ENCODE data around the gene ALKBH3. TPM values are rescaled to one million over a fixed set of nuclear protein-coding genes. Genes with fewer than 3 reads are reported as not detected.
A peak's percentile ranks its signal among the peaks of the same experiment; 100 is the strongest.

Gene ALKBH3
- total and polyA plus RNA-seq, 10 of the 15 experiments (the other 5 are each of a cell fraction or from before 2014, with no cell fraction given), result 22.1 to 50.8 (median 38.5) TPM

- TF ChIP-seq CTCF (IDR thresholded peaks at IDR 0.05 in 2 of 3, conservative IDR thresholded peaks at IDR 0.05 in 1 of 3; ENCODE audit: control insufficient read depth in 2 of 3, extremely low read depth in 1 of 3, insufficient read depth in 1 of 3, low read depth in 3 of 3, low read length in 3 of 3) (no peak), GABPA (IDR thresholded peaks at IDR 0.05; ENCODE audit: low read depth) (no peak), HSF1 (IDR thresholded peaks at IDR 0.05; ENCODE audit: low read depth, low read length) (no peak), NBN (IDR thresholded peaks at IDR 0.05) (no peak)
These were observed 5.9 kb upstream of the ALKBH3 start (continued) for GRCh38 chr11:43874738-43875137.

- DNase-seq (ENCODE audit: low read depth, low spot score), result no peak
- peak overlapping the region; percentile 83 for H3K4me3 ChIP-seq
- TF ChIP-seq MTA2 (IDR thresholded peaks at IDR 0.05; ENCODE audit: low read depth), result 0 out of 2 replicates have a peak, but pooled peaks have one; percentile 37
- TF ChIP-seq MAX (IDR thresholded peaks at IDR 0.05; ENCODE audit: low read depth, low read length), result no peak
- TF ChIP-seq CEBPB (IDR thresholded peaks at IDR 0.05; ENCODE audit: borderline replicate concordance in 1 of 2, low read depth in 2 of 2, low read length in 2 of 2), result no peak
- no peak for TF ChIP-seq ZBTB4 (CRISPR knock-in tag; IDR thresholded peaks at IDR 0.05)
- no peak for TF ChIP-seq MYB (IDR thresholded peaks at IDR 0.05; ENCODE audit: borderline replicate concordance, low read depth, low read length)
- TF ChIP-seq MLLT1 (IDR thresholded peaks at IDR 0.05), result peak; percentile 89; the same call in 1 of the 2 replicates
- no peak for TF ChIP-seq RB1 (IDR thresholded peaks at IDR 0.05; ENCODE audit: borderline replicate concordance)
- CTCF ChIA-PET, result interaction anchor here (1.0 to 1.8 kb wide), 3 partner anchors 8 to 10 kb away, joined by 3 to 18 read pairs (median 8); no protein-coding TSS in a partner anchor
- SMC1A ChIA-PET (ENCODE audit: uncharacterized antibody, unreplicated experiment), result interaction anchor here (0.9 to 1.8 kb wide), 4 partner anchors 10 to 13 kb away, joined by 3 to 10 read pairs (median 4); no protein-coding TSS in a partner anchor
- no peak for FAIRE-seq
- peak overlapping the region; percentile 99 for H2AFZ ChIP-seq (ENCODE audit: control insufficient read depth, low read depth, low read length)
- H3K36me3 ChIP-seq (ENCODE audit: control insufficient read depth in 2 of 2, insufficient read depth in 2 of 2, low read length in 1 of 2), result no peaks in the 10 kb centered on the region; a peak in 2 of 4 replicates
- ATAC-seq, result peak; percentile 27
- no peaks in the 10 kb centered on the region for H4K20me1 ChIP-seq (ENCODE audit: control insufficient read depth, insufficient read depth)
- H3K27ac ChIP-seq (ENCODE audit: control insufficient read depth, insufficient read depth), result no peak overlapping the region
- H3K79me2 ChIP-seq (ENCODE audit: control insufficient read depth, insufficient read depth, low read length), result peaks cover 9% of the 10 kb centered on the region
- no TSS peak for BruUV-seq (replicated peaks)
- peak overlapping the region; percentile 96 for H3K4me2 ChIP-seq (ENCODE audit: control insufficient read depth, insufficient read depth)
- in situ Hi-C loops (cut with MboI) (no loop called here), intact Hi-C loops (cut with micrococcal nuclease; ENCODE audit: unreplicated experiment) (no loop called here)
- POLR2A ChIA-PET, result interaction anchor here (0.6 kb wide), 1 partner anchor 185 kb away, joined by 6 read pairs; no protein-coding TSS in a partner anchor
- 62% methylated on average over 13 of the region's 13 CpGs for WGBS (ENCODE audit: insufficient coverage, insufficient replicate concordance, low lambda C conversion rate, missing lambda C conversion rate)
- peaks cover 4% of the 10 kb centered on the region for H3K4me1 ChIP-seq (ENCODE audit: control insufficient read depth, insufficient read depth, low read length)
- H3K9me3 ChIP-seq (replicated peaks; ENCODE audit: control insufficient read depth, insufficient read depth, low read length), result no peaks in the 10 kb centered on the region; the same call in 2 of the 3 replicates
- H3K9ac ChIP-seq (ENCODE audit: control insufficient read depth, insufficient read depth, low read length), result no peak overlapping the region
- H3K27me3 ChIP-seq (replicated peaks in 1 of 2; ENCODE audit: control insufficient read depth in 2 of 2, insufficient read depth in 2 of 2, low read length in 1 of 2), result no peaks in the 10 kb centered on the region
- RAD21 ChIA-PET (ENCODE audit: unreplicated experiment), result no interaction called here
These were observed 617 bp upstream of the ALKBH3 start for GRCh38 chr11:43879789-43880639.

Measured in GM12878 (cell line).